H1 (cell line): ENCODE measurements around the gene COMT. TPM values are rescaled to one million over a fixed set of nuclear protein-coding genes. Genes with fewer than 3 reads are reported as not detected.

Source experiments
- polyA plus RNA-seq, 7 experiments: library from polyadenylated mRNA; depleted of rRNA in 3 of 7; stranded (reverse) in 5 of 7; unstranded in 2 of 7; fragments of >200 nt in 5 of 7; fragments of 200-250 nt in 2 of 7; gene quantifications; 1 replicate in 5 of 7; 2 replicates in 1 of 7; 4 replicates in 1 of 7; pipeline versions ENCODE4 v1.2.1 to v1.2.3, GENCODE V29; 2011 to 2013; ENCODE audit warnings: missing spikeins in 2 of 7, mixed read lengths in 2 of 7
- total RNA-seq: library from RNA; stranded (reverse); fragmentation: NEBNext Ultra II Directional; extraction: Animal tissue kit (Norgen Biotek cat#: 25700); gene quantifications from 2 replicates; pipeline ENCODE4 v1.2.1, GENCODE V29; 2021
- TF ChIP-seq, protein P1 (sequence below): fragments of 300-600 bp; sonication (generic); IDR thresholded peaks from 2 replicates; pipeline ENCODE4 v1.7.1; 2012; ENCODE audit warnings: low read length, moderate library complexity, mild to moderate bottlenecking, inconsistent platforms; ENCODE audit not compliant: insufficient replicate concordance

The COMT gene
- total and polyA plus RNA-seq, 2 of the 8 experiments (the other 6 are each of a cell fraction or from before 2014, with no cell fraction given), result 15.2 to 33.7 TPM

DNA sequence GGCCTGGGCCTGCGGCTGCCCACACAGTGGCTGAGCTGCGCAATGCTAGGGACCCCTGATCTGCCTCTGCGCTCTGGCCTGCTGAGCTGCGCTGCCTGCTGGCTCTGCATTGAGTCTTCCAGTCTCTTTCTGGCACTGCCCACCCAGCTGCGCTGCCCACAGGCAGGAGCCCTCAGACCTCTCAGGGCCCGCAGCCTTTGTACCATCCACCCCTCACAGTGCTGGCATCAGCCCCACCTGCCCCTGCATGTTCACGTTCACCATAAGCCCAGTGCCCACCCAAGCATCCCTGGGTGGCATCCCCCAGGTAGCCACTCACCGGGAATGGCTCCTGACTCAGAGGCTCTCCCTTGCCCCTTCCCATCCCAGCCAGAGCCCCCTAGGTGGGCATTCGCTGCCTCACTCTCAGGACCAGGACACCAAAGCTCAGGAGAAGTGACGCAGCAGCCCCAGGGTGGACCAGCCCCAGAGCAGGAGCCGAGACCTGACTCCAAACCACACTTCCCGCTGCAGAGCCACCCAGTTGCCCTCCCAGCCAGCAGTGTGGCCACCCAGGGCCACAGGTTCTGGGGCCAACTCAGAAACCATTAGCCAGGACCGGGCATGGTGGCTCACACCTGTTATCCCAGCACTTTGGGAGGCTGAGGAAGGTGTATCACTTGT, 21.7 kb upstream of the COMT start (continued):
- TF ChIP-seq, protein P1, sequence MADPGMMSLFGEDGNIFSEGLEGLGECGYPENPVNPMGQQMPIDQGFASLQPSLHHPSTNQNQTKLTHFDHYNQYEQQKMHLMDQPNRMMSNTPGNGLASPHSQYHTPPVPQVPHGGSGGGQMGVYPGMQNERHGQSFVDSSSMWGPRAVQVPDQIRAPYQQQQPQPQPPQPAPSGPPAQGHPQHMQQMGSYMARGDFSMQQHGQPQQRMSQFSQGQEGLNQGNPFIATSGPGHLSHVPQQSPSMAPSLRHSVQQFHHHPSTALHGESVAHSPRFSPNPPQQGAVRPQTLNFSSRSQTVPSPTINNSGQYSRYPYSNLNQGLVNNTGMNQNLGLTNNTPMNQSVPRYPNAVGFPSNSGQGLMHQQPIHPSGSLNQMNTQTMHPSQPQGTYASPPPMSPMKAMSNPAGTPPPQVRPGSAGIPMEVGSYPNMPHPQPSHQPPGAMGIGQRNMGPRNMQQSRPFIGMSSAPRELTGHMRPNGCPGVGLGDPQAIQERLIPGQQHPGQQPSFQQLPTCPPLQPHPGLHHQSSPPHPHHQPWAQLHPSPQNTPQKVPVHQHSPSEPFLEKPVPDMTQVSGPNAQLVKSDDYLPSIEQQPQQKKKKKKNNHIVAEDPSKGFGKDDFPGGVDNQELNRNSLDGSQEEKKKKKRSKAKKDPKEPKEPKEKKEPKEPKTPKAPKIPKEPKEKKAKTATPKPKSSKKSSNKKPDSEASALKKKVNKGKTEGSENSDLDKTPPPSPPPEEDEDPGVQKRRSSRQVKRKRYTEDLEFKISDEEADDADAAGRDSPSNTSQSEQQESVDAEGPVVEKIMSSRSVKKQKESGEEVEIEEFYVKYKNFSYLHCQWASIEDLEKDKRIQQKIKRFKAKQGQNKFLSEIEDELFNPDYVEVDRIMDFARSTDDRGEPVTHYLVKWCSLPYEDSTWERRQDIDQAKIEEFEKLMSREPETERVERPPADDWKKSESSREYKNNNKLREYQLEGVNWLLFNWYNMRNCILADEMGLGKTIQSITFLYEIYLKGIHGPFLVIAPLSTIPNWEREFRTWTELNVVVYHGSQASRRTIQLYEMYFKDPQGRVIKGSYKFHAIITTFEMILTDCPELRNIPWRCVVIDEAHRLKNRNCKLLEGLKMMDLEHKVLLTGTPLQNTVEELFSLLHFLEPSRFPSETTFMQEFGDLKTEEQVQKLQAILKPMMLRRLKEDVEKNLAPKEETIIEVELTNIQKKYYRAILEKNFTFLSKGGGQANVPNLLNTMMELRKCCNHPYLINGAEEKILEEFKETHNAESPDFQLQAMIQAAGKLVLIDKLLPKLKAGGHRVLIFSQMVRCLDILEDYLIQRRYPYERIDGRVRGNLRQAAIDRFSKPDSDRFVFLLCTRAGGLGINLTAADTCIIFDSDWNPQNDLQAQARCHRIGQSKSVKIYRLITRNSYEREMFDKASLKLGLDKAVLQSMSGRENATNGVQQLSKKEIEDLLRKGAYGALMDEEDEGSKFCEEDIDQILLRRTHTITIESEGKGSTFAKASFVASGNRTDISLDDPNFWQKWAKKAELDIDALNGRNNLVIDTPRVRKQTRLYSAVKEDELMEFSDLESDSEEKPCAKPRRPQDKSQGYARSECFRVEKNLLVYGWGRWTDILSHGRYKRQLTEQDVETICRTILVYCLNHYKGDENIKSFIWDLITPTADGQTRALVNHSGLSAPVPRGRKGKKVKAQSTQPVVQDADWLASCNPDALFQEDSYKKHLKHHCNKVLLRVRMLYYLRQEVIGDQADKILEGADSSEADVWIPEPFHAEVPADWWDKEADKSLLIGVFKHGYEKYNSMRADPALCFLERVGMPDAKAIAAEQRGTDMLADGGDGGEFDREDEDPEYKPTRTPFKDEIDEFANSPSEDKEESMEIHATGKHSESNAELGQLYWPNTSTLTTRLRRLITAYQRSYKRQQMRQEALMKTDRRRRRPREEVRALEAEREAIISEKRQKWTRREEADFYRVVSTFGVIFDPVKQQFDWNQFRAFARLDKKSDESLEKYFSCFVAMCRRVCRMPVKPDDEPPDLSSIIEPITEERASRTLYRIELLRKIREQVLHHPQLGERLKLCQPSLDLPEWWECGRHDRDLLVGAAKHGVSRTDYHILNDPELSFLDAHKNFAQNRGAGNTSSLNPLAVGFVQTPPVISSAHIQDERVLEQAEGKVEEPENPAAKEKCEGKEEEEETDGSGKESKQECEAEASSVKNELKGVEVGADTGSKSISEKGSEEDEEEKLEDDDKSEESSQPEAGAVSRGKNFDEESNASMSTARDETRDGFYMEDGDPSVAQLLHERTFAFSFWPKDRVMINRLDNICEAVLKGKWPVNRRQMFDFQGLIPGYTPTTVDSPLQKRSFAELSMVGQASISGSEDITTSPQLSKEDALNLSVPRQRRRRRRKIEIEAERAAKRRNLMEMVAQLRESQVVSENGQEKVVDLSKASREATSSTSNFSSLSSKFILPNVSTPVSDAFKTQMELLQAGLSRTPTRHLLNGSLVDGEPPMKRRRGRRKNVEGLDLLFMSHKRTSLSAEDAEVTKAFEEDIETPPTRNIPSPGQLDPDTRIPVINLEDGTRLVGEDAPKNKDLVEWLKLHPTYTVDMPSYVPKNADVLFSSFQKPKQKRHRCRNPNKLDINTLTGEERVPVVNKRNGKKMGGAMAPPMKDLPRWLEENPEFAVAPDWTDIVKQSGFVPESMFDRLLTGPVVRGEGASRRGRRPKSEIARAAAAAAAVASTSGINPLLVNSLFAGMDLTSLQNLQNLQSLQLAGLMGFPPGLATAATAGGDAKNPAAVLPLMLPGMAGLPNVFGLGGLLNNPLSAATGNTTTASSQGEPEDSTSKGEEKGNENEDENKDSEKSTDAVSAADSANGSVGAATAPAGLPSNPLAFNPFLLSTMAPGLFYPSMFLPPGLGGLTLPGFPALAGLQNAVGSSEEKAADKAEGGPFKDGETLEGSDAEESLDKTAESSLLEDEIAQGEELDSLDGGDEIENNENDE, result no peak
